Measurements from ENCODE around the gene GABRE.
"Not testable (repeated sequence)": the region's sequence is repeated elsewhere in the genome, so short reads cannot be mapped to it uniquely, and the experiment has no call there.

Gene GABRE

DNA sequence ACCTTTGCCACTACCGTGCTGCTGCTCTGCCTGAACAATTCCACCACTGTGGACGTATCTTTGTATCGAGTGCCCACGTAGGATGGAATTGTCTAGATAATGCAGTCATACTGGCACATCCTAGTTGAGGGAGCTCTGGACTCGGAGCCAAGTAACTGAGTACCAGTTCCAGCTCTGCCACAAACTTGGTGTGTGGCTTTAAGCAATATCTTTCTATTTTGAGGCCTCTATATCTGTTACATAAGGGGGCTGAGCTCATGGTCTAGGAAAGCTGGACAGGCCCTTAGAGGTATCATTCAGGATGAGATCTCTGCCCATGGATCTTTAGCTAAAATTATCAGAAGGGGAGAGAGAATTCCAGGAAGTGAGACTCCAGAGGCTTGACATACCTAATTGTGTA is 12.4 kb downstream of the GABRE start:
- no peak for DNase-seq

DNA sequence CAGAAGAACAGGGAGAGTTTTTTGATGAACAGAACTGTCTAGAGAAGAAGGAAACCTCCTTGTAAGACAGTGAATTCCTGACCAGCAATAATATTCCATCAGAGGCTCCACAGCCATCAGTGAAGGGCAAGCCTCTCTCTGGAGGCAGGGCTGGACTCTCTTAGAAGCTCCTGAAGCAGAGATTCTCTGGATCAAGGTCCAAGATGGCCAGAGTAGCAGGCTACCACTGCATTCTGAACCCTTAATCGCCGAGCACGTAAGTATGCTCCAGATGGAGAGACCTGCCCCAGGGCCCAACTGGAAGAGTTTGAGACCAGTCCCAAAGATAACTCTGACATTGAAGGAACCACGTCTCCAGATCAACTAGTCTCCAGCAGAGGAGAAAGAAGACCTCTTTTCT is 16.4 kb downstream of the GABRE start:
- no peak for DNase-seq

DNA sequence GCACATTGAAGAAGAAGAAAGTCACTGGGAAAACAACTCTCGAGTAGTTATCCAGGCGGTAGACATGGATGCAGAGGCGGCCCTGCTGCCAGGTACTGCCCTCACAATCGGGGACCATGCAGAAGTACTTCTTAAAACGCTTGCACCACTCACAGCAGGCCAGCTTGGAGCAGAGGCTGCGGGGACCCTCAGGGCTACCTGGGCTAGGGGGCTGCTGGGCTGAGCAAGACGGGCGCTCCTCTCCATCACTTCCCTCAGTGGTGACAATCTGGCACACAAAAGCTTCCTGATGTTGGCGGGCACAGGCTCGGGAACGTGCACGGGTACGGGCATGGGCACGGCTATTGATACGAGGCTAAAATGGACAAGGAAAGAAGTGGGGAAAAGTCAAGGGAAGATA is 19.7 kb downstream of the GABRE start:
- no peak for DNase-seq

DNA sequence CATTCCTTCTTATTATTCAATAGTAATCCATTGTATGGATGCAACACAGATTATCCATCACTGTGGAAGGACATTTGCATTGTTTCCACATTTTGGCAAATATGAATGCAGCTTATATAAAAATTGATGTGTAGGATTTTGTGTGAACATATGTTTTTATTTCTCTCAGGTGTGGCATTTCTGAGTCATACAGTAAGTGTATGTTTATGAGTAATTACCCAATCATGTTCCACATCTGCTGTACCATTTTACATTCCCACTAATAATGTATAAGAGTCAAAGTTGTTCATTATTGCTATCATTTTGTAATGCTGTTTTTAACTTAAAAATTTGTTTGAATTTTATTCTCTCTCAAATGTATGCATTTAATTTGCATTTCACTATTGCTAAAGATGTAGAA is 36.3 kb downstream of the GABRE start:
- no peak for DNase-seq

DNA sequence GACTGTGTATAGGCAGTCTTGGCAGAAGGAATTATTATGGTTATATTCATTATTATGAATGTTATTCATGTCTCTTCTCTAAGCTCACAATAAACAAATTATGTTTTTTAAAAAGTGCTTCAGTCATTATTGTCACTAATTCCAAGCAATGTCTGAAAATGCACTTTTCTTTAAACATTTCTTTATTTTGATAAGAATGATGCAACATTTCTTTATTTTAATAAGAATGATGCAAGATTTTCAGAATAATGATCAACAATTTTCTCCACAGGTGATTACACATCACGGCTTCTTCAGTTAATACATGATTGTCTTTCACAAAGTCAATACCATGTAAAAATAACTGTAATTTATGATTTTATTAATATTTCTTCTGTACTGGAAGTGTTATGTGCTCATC is 39.1 kb downstream of the GABRE start:
- no peak for DNase-seq

DNA sequence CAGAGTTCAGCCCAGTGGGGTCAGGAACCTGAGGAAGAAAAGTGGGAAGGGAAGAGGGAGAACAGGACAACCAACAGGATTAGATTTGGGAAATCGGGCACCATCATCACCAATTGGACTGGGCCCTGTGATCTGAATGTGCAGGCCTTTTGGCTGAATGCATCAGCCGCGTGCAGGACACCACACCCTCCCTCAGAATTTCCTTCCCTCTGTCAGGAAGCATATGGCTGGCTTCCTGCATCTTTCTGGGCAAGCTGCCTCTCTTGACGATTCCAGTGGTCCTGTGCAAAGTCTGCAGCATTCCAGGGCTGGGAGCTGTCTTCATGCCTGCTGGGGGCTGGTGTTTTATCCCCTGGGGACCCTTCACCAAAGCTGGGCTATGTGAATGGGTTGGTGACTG is 45.4 kb downstream of the GABRE start:
- no peak for DNase-seq

DNA sequence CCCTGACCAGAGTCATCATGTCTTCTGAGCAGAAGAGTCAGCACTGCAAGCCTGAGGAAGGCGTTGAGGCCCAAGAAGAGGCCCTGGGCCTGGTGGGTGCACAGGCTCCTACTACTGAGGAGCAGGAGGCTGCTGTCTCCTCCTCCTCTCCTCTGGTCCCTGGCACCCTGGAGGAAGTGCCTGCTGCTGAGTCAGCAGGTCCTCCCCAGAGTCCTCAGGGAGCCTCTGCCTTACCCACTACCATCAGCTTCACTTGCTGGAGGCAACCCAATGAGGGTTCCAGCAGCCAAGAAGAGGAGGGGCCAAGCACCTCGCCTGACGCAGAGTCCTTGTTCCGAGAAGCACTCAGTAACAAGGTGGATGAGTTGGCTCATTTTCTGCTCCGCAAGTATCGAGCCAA is 50.8 kb downstream of the GABRE start:
- DNase-seq = no peak

DNA sequence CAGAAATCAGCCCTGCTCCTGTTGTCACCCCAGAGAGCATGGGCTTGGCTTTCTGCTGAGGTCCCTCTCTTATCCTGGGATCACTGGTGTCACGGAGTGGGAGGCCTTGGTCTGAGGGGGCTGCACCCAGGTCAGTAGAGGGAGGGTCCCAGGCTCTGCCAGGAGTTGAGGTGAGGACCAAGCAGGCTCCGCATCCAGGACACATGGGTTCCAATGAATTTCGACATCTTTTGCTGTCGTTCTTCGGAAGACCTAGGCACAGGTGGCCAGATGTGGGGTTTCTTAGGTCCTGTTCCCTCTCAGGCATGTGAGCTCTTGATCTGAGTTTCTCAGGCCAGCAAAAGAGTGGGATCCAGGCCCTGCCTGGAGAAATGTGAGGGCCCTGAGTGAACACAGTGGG is 51.8 kb downstream of the GABRE start:
- no peak for DNase-seq

DNA sequence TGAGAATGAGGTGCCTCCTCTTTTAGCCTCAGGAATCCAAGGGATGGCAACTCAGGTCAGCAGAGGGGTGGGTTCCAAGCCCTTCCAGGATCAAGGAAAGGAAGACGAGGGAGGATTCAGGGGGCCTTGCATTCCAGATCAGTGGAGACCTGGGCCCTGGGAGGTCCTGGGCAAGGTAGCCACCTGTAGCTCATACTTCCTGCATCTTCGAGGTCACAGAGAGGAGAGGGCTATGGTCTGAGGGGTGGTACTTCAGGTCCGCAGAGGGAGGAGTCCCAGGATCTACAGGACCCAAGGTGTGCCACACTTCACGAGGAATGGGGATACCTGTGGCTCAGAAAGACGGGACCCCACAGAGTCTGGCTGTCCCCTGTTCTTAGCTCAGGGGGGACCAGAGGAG is 52.6 kb downstream of the GABRE start:
- DNase-seq = no peak

DNA sequence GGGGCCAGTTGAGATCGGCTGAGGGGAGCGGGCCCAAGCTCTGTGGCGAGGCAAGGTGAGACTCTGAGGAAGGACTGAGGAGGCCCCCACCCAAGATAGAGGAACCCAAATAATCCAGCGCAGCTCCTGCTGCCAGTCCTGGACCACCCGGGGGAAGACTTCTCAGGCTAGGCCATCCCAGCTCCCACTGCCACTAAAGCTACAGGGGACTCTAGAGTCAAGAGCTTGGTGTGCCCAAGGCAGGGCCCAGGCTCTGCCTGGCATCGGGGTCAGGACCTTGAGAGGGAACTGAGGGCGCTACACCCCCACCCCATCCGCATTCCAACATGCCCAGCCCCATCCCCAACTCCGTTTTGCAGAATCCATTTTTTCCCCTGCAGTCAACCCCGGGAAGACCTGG is 53.2 kb downstream of the GABRE start:
- DNase-seq = no peak

DNA sequence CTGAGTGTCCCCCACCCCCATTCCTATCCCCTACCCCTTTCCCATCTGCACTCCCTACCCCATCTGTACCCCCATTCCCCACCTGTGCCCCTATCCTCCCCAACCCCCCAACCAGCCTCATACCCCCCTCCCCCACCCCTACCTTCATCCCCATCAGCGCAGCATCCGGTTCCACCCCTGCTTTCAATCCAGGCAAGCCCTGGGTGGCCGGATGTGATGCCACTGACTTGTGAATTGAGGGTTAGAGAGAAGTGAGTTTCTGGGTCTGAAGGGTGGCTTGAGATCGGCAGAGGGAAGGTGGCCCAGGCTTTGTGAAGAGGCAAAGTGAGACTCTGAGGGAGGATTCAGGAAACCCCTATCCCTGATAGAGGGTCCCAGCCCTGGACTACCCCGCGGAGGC is 53.9 kb downstream of the GABRE start:
- no peak for DNase-seq

DNA sequence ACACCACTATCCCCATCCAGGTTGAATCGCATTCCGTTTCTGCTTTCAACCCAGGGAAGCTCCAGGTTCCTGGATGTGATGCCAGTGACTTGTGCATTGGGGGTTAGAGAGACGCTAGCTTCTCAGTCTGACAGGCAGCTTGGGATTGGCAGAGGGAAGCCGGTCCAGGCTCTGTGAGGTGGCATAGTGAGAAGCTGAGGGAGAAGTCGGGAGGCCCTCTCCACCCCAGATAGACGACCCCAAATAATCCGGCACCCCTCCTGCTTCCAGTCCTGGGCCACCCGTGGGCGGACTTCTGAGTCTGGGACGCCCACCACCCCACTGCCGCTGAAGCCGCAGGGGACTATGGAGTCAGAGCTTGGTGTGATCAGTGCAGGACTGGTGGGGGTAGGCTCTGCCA is 54.4 kb downstream of the GABRE start:
- no peak for DNase-seq

DNA sequence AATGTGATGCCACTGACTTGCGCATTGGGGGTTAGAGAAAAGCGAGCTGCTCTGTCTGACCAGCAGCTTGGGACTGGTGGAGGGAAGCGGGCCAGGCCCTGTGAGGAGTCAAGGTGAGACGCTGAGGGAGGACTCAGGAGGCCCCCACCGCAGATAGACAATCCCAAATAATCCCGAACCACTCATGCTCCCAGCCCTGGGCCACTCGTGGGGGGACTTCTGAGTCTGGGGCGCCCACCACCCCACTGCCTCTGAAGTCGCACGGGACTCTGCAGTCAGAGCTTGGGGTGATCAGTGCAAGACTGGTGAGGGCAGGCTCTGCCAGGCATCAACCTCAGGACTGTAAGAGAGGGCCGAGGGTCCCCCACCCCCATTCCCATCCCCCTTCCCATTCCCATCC is 54.9 kb downstream of the GABRE start:
- DNase-seq = no peak

DNA sequence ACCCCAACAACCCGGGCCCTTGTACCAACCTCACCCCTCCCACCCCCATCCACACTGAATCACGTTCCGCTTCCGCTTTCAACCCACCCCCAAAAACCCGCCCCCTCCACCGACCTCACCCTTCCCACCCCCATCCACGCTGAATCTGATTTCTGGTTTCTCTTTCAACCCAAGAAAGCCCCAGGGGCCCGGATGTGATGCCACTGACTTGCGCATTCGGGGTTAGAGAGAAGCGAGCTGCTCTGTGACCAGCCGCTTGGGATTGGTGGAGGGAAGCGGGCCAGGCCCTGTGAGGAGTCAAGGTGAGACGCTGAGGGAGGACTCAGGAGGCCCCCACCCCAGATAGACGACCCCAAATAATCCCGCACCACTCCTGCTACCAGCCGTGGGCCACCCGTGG is 55.7 kb downstream of the GABRE start:
- not testable (repeated sequence) for DNase-seq

DNA sequence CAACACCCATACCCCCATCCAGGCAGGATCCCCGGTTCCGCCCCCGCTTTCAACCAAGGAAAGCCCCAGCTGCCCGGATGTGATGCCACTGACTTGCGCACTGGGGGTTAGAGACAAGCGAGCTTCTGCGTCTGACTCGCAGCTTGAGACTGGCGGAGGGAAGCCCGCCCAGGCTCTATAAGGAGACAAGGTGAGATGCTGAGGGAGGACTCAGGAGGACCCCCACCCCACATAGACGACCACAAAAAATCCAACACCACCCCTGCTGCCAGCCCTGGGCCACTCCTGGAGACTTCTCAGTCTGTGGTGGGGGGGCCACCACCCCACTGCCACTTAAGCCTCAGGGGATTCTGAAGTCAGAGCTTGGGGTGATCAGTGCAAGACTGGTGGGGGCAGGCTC is 61.7 kb downstream of the GABRE start, which contains the start of gene MAGEA4:
Gene MAGEA4 (plus strand): TSS at position 110 of the 400 bp plus-strand sequence. CDS start 10,776 bp downstream, outside the sequence.
- DNase-seq = no peak

DNA sequence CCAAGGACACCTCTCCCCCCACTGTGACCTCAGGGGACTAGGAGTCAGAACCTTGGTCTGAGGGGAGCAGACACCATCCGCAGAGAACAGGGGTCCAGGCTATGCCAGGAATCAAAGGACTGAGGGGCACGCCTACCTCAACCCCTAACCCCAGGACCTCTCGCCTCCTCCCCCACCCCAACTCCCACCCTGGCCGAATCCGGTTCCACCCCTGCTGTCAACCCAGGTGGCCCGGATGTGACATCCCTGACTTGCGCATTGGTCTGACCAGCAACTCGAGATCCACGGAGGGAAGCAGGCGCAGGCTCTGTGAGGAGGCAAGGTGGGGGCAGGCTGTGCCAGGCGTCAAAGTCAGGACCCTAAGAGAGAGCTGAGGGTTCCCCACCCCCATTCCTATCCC is 62.3 kb downstream of the GABRE start:
- no peak for DNase-seq

DNA sequence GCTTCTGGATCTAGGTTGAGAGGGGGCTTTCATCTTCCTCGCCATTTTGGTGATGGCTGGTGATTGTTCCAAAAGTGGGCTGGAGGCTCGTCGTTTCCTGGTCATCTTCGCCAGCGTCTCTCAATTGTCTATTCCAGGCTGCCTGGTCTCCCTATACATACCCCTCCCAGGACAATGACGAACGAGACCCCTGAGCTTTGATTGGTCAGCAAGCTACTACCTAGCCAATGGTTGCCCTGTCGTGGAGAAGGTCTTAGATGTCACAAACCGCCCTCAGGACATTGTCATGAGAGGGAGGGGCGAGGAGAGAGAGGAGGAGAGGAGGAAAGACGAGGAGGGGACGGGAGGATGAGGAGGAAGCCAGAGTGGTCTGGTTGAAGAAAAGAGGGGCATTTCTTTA is 69.5 kb downstream of the GABRE start:
- no peak for DNase-seq
